ENCODE results near the gene ARRB1.
A peak's percentile ranks its signal among the peaks of the same experiment; 100 is the strongest.
"Not testable (repeated sequence)": the region's sequence is repeated elsewhere in the genome, so short reads cannot be mapped to it uniquely, and the experiment has no call there.

ARRB1 gene

DNA sequence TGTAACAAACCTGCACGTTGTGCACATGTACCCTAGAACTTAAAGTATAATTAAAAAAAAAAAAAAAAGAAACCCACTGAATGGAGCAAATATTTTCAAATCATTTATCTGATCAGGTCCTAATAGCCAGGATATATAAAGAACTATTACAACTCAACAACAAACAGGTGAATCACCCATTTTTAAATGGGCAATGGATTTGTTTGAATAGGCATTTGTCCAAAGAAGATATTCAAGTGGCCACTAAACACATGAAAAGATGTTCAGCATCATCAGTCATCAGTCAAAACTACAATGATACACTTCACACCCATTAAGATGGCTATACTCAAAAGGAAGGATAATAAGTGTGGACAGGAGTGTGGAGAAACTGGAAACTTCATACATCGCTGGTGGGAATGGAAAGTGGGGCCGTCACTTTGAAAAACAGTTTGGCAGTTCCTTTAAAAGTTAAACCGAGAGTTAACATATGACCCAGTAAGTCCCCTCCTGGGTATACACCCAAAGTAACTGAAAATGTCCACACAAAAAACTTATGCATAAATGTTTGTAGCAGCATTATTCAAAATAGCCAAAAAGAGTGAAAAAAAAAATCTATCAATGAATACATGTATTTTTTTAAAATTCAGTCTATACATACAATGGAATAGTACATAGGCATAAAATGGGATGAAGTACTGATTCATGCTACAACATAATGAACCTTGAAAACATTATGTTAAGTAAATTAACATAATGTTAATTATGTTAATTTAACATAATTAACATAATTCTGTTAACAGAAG is 53.1 kb downstream of the ARRB1 start:
- no peak for DNase-seq (ENCODE audit: low read depth)

DNA sequence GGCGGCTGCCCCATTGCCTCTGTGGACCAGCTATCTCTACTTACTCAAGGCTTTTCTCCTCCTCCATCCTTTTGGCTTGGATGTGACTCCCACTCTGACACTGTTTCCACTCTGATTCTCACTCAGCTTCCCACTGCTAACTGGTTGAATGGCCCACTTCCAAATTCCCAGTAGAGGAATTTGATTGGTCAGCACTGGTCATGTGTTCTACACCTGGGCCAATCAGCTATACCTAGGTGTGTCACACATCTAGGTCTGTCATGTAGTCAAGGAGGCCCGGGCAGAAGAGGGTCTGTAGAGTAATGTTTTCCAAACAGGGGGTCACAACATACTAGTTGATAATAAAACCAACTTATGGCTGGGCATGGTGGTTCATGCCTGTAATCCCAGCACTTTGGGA is 57.6 kb downstream of the ARRB1 start:
- DNase-seq (ENCODE audit: low read depth) = no peak

DNA sequence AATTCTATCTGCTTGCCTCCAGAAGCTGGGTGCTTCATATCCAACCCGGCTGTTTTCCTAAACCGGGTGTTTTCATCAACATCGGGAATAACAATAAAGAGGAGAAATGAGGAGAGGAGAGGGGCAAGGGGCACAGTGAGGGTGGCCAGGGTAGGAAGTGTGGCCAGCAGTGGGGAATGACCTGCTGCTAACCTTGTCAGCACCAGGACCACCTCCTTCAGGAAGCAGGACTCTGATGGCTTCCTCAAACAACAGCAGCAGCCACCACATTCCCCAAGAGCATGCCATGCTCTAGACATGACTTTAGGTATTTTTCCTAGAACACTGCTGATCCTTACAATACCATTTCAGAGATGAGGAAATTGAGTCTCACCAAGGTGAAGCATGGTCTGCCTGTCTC is 58.5 kb downstream of the ARRB1 start:
- no peak for DNase-seq (ENCODE audit: low read depth)

DNA sequence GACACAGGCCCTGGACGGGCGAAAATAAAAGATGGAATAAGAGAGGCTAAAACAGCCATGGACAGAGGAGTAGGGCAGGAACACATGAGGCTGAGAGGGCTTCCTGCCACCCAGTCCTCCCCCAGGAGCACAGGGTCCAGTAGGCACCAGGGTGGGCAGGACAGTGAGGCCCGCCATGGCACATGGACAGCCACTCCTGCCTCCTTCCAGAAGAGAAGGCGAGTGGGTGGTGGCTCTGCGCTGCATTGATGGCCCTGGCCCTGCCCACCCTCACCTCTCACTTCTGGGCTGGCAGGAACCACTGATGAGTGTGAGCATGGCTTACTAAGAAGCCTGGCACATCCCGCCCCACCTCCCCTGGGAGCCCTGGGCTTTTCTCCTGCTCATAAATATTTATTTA is 59.7 kb downstream of the ARRB1 start:
- no peak for DNase-seq (ENCODE audit: low read depth)

DNA sequence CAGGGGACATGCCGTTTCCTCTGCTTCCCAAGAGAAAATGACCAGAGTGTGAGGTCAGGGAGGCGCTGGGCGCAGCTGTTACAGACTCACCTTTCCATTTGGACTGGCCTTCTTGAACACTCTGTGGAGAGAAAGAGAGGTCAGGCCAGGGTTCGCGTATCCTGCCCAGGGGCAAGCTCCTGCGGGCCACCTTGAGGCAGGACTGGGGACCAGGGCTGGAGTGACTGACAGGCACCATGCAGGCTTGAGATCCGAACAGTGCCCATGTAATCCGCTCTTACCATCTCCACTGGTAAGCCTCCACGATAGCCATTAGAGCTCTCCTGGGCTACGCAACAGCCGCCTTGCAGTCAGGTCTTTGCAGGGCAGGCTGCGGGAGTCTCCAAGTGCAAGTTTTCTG is 61.5 kb downstream of the ARRB1 start:
- DNase-seq (ENCODE audit: low read depth) = no peak

DNA sequence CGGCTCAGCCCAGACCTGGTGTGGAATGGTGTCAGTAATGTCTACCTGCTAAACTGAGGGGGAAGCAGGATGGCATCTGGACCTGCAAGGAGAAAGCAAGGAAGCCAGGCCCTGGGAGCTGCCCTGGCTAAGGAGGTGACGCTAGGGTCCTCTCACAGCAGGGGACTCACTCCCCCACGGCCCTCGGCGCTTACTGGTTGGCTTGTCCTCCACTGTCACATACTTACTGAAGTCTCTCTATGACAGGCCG is 62.0 kb downstream of the ARRB1 start:
- DNase-seq (ENCODE audit: low read depth) = no peak

DNA sequence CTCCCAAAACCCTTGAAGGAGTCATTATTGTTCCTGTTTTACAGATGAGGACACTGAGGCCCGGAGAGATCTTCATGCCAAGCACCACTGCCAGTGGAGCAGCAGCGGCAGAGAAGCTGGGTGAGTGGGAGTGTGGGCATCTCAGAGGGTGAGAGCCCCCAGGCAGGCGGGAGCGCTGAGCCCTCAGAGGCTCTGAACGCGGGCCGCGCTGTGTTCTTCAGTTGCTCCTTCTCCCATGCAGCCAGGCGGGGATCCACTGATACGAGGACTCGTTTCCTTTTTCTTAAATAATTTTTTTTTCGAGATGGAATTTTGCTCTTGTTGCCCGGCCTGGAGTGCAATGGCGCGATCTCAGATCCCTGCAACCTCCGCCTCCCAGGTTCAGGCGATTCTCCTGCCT is 63.9 kb downstream of the ARRB1 start:
- DNase-seq (ENCODE audit: low read depth) = no peak

DNA sequence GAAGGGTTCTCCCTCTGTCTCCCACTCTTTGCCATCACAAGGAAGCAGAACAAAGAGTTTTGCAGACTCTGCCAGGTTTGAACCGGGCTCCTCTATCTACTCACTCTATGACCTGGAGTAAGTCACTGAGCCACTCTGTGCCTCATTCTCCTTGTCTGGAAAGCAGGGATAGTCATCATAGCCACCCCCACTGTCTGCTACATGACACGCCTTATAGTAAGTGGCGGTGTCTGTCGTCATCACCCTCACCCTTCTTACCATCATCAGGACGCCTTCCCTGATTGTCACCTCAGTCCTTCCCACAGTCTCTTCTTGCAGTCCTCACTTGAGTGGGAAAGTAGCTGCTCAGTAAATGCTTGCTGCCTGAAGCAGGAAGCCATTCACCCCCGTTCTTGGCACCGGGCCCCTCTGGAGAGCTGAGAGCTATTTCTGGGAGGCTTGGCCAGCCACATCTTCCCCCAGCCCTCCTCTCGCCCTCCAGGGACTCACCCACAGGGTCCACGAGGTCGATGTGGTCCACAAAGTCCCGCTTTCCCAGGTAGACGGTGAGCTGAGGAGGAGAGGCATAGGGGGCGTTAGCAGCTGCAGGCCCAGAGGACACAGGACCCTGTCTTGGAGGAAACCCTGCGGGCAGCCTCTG is 64.5 kb downstream of the ARRB1 start:
- no peak for DNase-seq (ENCODE audit: low read depth)

DNA sequence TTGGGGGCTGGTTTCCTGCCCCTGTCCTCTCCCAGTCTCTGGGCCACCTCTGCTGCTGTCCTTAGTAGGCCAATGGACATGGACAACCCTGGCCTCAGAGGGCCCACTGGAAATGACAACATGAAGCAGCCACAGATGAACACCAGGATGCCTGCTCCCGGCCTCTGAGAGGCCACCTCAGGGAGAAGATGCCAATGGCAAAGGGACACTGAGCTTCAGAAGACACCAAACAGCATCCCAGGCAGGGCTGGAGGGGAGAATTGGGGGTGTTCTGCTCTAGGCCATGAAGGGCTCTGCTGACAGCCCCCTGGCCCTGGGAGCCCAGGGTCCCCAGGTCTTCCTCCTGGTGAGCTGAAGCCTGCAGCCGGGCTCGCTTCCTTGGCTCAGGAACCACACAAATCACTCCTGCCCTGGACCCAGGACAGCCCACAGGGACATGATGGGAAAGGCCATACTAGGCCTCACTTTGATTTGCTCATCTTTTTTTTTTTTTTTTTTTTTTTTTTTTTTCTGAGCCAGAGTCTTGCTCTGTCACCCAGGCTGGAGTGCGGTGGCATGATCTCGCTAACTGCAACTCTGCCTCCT is 65.6 kb downstream of the ARRB1 start:
- DNase-seq (ENCODE audit: low read depth) = no peak

DNA sequence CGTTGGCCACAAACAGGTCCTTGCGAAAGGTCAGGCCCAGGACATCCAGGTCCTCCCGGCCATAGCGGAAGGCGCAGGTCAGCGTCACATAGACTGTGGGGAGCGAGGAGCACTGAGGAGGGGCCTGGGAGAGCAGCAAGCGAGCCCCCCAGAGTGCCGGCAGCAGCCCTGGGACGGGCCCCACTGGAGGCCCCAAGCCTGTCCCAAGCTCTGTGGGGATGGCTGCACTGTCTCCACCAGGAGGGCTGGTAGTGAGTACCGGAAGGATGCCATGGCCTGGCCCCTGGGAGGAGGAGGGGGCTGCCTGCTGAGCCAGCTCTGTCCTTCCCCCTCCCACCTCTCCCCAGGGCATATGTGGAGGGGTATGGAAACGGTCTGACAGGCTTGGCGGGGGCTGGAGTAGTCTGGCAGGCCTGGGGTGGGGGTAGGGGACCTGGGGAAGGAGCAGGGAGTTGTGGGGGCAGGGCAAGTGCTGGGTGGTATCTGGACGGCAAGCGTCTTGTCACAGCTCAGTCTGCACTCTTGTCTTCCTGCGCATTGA is 68.0 kb downstream of the ARRB1 start:
- no peak for DNase-seq (ENCODE audit: low read depth)

DNA sequence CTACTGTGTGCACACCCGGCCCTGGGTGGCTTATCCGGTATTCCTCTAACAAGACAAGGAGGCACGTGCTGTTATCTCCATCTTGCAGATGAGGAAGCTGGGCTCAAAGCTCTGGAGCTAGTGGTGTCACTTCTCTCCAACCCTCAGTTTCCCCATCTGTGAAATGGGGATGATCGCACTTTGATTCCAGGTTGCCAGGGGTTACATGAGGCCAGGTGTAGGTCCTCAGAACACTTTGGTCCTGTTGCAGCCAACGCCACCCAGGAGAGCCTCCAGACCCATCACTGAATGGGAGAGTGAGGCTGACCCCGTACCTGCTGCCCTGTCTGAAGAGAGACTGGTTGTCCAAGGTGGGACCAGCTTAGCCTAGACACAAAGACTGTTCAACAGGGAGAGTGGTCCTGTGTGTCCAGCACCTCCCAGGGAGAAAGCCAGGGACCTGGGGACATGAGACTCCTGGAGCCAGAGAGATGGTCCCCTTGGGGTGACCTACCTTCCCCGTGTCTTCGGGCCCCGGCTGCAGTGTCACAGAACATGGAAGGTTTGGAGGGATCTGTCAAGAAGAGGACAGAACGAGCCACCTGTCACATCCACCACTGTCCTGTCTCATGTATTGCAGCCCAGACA is 69.9 kb downstream of the ARRB1 start:
- no peak for DNase-seq (ENCODE audit: low read depth)

DNA sequence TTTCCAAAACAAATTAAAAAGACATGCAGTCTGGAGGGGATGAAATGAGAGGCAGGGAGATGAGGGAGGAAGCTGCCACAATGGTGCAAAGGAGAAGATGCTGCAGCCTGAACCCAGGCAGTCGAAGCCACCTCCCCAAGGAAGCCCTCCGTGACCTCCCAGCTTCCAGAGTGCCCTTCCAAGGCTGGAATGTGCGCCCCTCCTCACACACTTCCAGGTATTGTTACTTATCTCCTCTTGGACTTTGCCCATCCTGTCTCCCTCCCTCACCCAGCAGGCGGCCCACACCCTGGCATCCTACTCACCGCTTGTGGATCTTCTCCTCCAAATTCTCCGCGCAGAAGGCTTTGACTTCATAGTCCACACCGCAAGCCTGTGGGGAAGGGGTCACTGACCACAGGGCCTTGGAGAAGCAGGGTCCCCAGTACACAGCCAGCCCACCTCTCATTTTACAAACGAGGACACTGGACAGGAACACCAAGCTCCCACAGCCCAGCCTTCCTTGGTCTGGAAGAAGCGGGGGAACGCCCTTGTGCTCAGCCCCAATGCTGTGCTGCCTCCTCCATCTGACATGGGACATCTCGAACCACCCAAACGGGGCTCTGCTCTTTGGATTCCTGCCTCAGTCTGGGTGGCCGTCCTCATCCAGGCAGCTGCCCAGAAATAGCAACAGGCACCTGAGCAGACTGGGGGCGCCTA is 70.5 kb downstream of the ARRB1 start:
- no peak for DNase-seq (ENCODE audit: low read depth)

DNA sequence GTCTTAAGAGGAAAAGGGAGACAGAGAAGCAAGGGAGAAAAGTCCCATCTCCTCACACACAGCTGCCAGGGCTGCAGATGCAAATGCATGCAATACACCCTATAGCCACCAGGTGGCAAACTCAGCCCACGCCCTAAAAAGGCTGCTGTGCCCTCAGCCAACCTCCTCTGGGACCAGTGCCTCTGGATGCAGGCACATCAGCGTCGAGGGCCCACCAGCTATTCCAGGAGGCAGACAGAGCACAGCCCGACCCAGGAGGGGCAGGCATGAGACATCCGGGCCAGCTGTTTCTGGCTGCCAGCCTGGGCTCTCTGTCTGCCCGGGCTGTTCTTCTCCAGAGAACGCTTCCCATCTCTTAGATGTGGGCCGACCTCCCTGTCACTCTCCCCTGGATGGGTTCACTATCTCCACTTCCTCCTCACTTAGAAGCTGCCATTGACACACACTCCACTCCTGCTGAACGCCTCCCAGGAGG is 71.2 kb downstream of the ARRB1 start:
- DNase-seq (ENCODE audit: low read depth) = peak; percentile 51

DNA sequence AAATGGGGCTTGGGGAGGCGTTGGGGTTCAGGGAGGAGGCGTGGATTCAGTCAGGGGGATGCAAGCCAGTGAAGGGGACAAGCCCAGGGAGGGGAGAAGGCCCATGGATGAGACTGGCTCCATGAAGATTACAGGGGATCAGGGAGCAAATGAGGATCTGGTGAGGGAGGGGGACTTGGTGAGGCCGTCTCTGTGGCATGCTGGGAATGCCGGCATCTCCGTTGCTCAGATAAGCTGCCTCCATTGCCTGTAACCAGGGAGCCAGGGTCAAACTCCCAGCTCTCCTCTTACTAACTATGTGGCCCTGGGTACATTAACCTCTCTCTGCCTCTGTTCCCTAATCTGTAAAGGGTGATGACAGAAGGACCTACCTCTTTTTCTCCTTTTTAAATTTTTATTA is 72.2 kb downstream of the ARRB1 start:
- no peak for DNase-seq (ENCODE audit: low read depth)

DNA sequence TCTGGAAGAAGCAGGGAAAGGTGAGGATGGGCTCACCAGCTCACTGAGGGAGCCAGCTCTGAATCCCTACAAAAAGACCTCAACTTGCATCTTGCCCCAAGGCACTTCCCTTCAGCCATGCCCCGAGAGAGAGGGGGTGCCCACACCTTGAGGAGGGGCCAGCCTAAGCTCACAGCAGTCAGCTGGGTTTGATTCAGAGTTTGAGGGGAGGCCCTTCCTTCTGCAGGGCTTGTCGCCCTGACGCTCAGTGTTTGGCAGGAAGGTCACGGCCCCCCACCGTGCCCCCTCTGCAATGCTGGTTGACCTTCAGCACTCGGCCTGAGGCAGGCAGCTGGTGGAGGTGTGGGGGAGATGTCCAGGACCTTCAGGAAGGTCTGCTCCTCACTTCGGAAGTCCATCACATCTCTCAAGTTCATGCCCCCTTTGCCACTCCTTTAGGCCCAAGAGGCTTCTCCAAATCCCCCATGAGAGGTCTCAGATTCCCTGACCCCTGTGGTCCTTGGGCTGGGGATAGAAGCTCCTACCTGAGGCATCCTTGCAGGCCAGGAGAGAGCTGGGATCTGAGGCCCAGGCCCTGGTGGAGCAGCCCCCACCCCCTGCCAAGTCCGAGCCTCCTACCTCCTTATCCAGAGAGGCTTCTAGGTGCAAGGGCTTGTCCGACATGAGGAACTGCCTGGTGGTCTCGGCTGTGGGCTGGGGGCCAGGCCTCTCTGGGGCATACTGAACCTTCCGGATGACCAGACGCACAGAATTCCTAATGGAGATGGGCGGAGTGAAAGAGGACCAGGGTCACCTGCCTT is 73.3 kb downstream of the ARRB1 start:
- DNase-seq (ENCODE audit: low read depth) = no peak

DNA sequence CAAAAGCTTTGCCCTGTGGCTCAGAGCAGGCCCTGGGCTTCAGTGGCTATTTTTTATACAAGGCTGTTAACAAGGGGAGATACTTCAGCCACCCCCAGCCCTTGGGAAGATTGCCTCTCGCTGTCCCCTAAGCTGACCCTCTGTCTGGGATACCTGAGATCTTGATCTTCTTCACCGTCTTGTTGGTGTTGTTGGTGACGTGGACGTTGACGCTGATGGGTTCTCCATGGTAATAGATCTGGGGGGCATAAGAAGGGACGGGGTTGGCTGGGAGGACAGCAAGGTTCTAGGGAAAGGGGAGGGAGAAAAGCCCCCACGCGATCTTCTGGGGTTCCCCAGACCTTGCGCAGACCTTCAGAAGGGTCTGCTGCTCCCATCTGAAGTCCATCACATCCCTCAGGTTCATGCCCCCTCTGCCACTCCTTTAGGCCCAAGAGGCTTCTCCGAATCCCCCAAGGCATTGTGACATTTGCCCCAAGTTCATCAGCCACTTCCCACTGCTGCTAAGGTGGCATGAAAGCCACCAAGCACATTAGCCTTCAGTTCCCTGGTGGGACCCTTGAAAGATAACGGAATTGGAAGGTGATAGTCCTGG is 74.2 kb downstream of the ARRB1 start:
- DNase-seq (ENCODE audit: low read depth) = no peak

DNA sequence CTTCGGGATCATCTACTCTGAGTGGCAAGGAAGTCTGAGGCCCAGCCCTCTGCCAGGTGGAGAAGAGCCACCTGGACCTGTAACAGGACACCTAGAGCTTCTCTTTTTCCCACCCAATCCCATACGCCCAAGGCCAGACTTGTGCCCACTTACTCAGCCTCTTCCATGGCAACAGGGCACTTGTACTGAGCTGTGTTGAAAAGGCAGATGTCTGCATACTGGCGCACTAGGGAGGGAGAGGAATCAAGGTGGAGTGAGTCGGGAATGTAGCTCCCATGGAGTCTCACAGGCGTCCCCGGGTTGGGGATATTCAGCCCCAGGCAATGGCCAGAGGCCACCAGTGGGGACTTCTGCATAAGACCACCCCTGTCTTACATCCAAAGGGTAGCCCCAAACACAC is 74.8 kb downstream of the ARRB1 start:
- no peak for DNase-seq (ENCODE audit: low read depth)

DNA sequence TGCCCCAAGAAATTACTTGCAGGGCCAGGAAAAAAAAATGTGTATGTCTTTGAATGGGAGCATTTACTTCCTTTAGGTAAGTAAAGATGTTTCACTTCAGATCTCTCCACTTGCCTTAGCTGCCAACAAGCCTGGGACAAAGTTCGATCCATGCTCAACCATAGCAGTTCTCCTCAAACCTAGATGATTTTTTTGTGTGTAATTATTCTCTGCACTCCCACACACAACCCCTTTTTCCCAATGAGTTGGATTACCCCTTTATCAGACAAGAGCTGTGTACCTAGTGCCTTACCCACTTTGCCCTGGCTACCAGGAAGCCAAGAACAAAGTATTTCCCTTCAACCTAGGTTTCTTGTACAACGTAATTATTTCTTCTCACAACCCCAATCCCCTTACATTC is 75.3 kb downstream of the ARRB1 start:
- DNase-seq (ENCODE audit: low read depth) = no peak

DNA sequence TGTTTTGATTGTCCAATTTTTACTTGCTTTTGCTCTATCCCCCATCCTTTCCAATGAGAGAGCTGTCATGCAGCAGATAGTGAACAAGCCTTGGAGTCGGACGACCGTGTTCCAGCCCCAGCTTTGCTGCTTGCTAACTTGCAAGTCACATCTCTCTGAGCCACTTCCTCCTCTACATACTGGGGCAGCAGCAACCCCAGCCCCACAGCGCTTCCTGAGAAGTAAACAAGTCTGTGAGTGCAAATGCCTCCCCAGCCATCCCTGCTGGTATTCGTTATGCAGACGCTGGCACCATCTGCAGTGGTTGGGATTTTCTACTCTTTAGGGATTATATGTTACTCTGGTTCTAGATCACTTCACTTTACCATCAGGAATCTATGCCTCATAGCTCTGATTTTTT is 75.9 kb downstream of the ARRB1 start:
- peak; percentile 30 for DNase-seq (ENCODE audit: low read depth)

DNA sequence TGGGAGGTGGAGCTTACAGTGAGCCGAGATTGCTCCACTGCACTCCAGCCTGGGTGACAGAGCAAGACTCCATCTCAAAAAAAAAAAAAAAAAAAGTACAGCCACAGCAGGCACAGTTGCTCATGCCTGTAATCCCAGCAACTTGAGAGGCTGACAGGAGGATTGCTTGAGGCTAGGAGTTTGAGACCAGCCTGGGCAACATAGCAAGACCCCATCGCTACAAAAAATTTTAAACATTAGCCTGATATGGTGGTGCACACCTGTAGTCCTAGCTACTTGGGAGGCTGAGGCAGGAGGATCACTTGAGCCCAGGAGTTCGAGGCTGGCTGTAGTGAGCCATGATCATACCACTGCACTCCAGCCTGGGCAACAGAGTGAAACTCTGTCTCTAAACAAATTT is 76.7 kb downstream of the ARRB1 start:
- not testable (repeated sequence) for DNase-seq (ENCODE audit: low read depth)

Data from activated T-helper 9 cell treated with anti-CD3 and anti-CD28 coated beads, Interleukin-2, amount 50 U/mL, for 16 hours (primary cell).